ENCODE measurements around the gene COPS7B. TPM values are rescaled to one million over a fixed set of nuclear protein-coding genes. Genes with fewer than 3 reads are reported as not detected.
"Not testable (repeated sequence)": the region's sequence is repeated elsewhere in the genome, so short reads cannot be mapped to it uniquely, and the experiment has no call there.

COPS7B gene
- polyA plus RNA-seq, 3 donors: 9.5 to 38.8 (median 11.9) TPM

- no peaks in the 10 kb centered on the region for H3K36me3 ChIP-seq (replicated peaks in 1 of 2; ENCODE audit: control insufficient read depth in 1 of 2, insufficient read depth in 2 of 2, low read length in 2 of 2)
- H3K27me3 ChIP-seq (ENCODE audit: control insufficient read depth in 2 of 2, insufficient read depth in 2 of 2, low read length in 2 of 2): no peaks in the 10 kb centered on the region
- intact Hi-C loops (cut with micrococcal nuclease): no loop called here
- no peak overlapping the region for H3K4me2 ChIP-seq (replicated peaks; ENCODE audit: extremely low read depth, low read length, poor library complexity, severe bottlenecking)
- no peak overlapping the region for H3K9ac ChIP-seq (ENCODE audit: insufficient read depth, low read length, poor library complexity, severe bottlenecking)
- peaks cover 0 to 3% (median 0%) of the 10 kb centered on the region in 3 donors for H3K27me3 Mint-ChIP-seq (ENCODE audit: low read depth in 3 of 3)
- no peaks in the 10 kb centered on the region for H3K4me1 ChIP-seq (ENCODE audit: control insufficient read depth in 1 of 2, insufficient read depth in 2 of 2, low read length in 2 of 2)
- no peak overlapping the region for H3K4me3 ChIP-seq (replicated peaks in 1 of 3; ENCODE audit: low read depth in 2 of 3, low read length in 3 of 3)
- no peak overlapping the region for H3K4me3 Mint-ChIP-seq
- TF ChIP-seq, protein P1, sequence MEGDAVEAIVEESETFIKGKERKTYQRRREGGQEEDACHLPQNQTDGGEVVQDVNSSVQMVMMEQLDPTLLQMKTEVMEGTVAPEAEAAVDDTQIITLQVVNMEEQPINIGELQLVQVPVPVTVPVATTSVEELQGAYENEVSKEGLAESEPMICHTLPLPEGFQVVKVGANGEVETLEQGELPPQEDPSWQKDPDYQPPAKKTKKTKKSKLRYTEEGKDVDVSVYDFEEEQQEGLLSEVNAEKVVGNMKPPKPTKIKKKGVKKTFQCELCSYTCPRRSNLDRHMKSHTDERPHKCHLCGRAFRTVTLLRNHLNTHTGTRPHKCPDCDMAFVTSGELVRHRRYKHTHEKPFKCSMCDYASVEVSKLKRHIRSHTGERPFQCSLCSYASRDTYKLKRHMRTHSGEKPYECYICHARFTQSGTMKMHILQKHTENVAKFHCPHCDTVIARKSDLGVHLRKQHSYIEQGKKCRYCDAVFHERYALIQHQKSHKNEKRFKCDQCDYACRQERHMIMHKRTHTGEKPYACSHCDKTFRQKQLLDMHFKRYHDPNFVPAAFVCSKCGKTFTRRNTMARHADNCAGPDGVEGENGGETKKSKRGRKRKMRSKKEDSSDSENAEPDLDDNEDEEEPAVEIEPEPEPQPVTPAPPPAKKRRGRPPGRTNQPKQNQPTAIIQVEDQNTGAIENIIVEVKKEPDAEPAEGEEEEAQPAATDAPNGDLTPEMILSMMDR (IDR thresholded peaks at IDR 0.05): no peak
- H3K27ac Mint-ChIP-seq: no peak overlapping the region
- no peaks in the 10 kb centered on the region for H4K20me1 ChIP-seq (ENCODE audit: insufficient read depth, low read length)
- no peak overlapping the region for H3K27ac ChIP-seq (ENCODE audit: low read depth in 1 of 2, low read length in 2 of 2)
- H3K4me1 Mint-ChIP-seq: no peaks in the 10 kb centered on the region
- H2AFZ ChIP-seq (ENCODE audit: insufficient read depth, low read depth, low read length, poor library complexity, severe bottlenecking): no peak overlapping the region
- H3K36me3 Mint-ChIP-seq: peaks cover 8 to 13% of the 10 kb centered on the region in 2 donors
- H3K79me2 ChIP-seq (ENCODE audit: insufficient read depth, low read length): no peaks in the 10 kb centered on the region
- DNase-seq: no peak
- 97% methylated on average over 7 of the region's 9 CpGs for WGBS (ENCODE audit: insufficient coverage)
- no peaks in the 10 kb centered on the region for H3K9me3 ChIP-seq (replicated peaks in 1 of 2; ENCODE audit: control insufficient read depth in 1 of 2, insufficient read depth in 1 of 2, low read length in 2 of 2)
- no peaks in the 10 kb centered on the region for H3K9me3 Mint-ChIP-seq
Observed at GRCh38 chr2:231743376-231744116, 42.7 kb upstream of the COPS7B start.

DNA sequence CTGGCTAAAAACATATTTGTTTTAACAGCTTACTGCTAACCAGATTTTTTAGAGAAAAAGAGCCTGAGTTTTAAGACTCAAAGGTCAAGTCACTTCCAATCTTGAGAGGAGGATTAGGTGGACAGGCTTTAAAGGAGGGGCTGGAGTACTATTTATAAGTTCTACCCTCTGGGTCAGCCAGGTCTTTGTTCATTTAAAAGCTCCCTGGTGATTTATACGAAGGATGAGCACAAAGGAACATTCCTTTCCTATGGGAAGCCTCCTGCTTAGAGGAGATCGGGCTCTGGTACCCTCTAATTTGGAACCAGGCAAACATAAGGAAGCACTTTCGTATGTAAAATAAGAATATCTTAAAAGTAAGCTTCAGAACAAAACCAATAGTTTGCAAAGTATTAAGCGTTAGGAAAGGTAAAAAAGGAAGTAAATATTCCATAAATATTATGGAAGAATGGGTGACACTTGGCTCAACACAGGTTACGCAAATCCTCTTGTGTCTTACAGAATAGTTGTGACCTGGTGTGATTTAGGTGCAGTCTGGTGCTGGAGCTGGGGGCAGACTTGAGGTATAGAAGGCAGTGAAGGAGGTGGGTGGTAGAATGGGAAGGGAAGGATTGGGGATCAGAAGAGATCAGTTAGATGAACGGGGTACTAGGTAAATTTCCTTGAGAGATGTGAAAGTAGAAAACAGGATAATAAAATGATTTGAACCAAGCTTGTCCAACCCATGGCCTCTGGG lies 40.8 kb upstream of the COPS7B start:
- intact Hi-C loops (cut with micrococcal nuclease): no loop called here
- TF ChIP-seq, protein P1 (IDR thresholded peaks at IDR 0.05): no peak
- Mint-ChIP-seq H3K4me1 (no peaks in the 10 kb centered on the region), H3K36me3 (peaks cover 2 to 3% of the 10 kb centered on the region in 2 donors), H3K9me3 (peaks cover 0 to 2% (median 0%) of the 10 kb centered on the region in 7 donors), H3K27ac (peak overlapping the region in 2 of 7 donors; percentile 4 to 37), H3K27me3 (ENCODE audit: low read depth in 3 of 3) (peaks cover 0 to 5% (median 0%) of the 10 kb centered on the region in 3 donors), H3K4me3 (no peak overlapping the region)
- Histone ChIP-seq H3K4me1 (ENCODE audit: control insufficient read depth in 1 of 2, insufficient read depth in 2 of 2, low read length in 2 of 2) (no peaks in the 10 kb centered on the region), H3K4me2 (replicated peaks; ENCODE audit: extremely low read depth, low read length, poor library complexity, severe bottlenecking) (no peak overlapping the region), H3K9ac (ENCODE audit: insufficient read depth, low read length, poor library complexity, severe bottlenecking) (no peak overlapping the region), H3K27ac (ENCODE audit: low read depth in 1 of 2, low read length in 2 of 2) (no peak overlapping the region), H3K4me3 (replicated peaks in 1 of 3; ENCODE audit: low read depth in 2 of 3, low read length in 3 of 3) (no peak overlapping the region), H2AFZ (ENCODE audit: insufficient read depth, low read depth, low read length, poor library complexity, severe bottlenecking) (no peak overlapping the region), H3K36me3 (replicated peaks in 1 of 2; ENCODE audit: control insufficient read depth in 1 of 2, insufficient read depth in 2 of 2, low read length in 2 of 2) (no peaks in the 10 kb centered on the region), H4K20me1 (ENCODE audit: insufficient read depth, low read length) (no peaks in the 10 kb centered on the region), H3K79me2 (ENCODE audit: insufficient read depth, low read length) (no peaks in the 10 kb centered on the region), H3K9me3 (replicated peaks in 1 of 2; ENCODE audit: control insufficient read depth in 1 of 2, insufficient read depth in 1 of 2, low read length in 2 of 2) (no peaks in the 10 kb centered on the region), H3K27me3 (ENCODE audit: control insufficient read depth in 2 of 2, insufficient read depth in 2 of 2, low read length in 2 of 2) (no peaks in the 10 kb centered on the region)
- 100% methylated on average over 1 of the region's 6 CpGs for WGBS (ENCODE audit: insufficient coverage)
- no peak for DNase-seq

GRCh38 chr2:231748153-231748896 lies 37.9 kb upstream of the COPS7B start:
- DNase-seq; intact Hi-C loops (cut with micrococcal nuclease); H3K4me1 ChIP-seq (ENCODE audit: control insufficient read depth in 1 of 2, insufficient read depth in 2 of 2, low read length in 2 of 2); H3K27ac ChIP-seq (ENCODE audit: low read depth in 1 of 2, low read length in 2 of 2); H3K4me3 ChIP-seq (replicated peaks in 1 of 3; ENCODE audit: low read depth in 2 of 3, low read length in 3 of 3); H3K4me1 Mint-ChIP-seq; H3K36me3 ChIP-seq (replicated peaks in 1 of 2; ENCODE audit: control insufficient read depth in 1 of 2, insufficient read depth in 2 of 2, low read length in 2 of 2); H2AFZ ChIP-seq (ENCODE audit: insufficient read depth, low read depth, low read length, poor library complexity, severe bottlenecking); H3K4me3 Mint-ChIP-seq; H3K27me3 Mint-ChIP-seq (ENCODE audit: low read depth in 3 of 3); H3K4me2 ChIP-seq (replicated peaks; ENCODE audit: extremely low read depth, low read length, poor library complexity, severe bottlenecking); H3K36me3 Mint-ChIP-seq; H3K27me3 ChIP-seq (ENCODE audit: control insufficient read depth in 2 of 2, insufficient read depth in 2 of 2, low read length in 2 of 2); H3K9me3 Mint-ChIP-seq; H3K9me3 ChIP-seq (replicated peaks in 1 of 2; ENCODE audit: control insufficient read depth in 1 of 2, insufficient read depth in 1 of 2, low read length in 2 of 2); H3K9ac ChIP-seq (ENCODE audit: insufficient read depth, low read length, poor library complexity, severe bottlenecking); H4K20me1 ChIP-seq (ENCODE audit: insufficient read depth, low read length); H3K79me2 ChIP-seq (ENCODE audit: insufficient read depth, low read length): not testable (repeated sequence)
- 75% methylated on average over 6 of the region's 6 CpGs for WGBS (ENCODE audit: insufficient coverage)
- peak overlapping the region in 1 of 7 donors; percentile 41 for H3K27ac Mint-ChIP-seq

All from CD14-positive monocyte (primary cell).